Endothelial cell of umbilical vein (primary cell): Measurements from ENCODE around the gene AACS. TPM values are rescaled to one million over a fixed set of nuclear protein-coding genes. Genes with fewer than 3 reads are reported as not detected.

ENCODE experiments used
- BruUV-seq: library from RNA; stranded (reverse); fragments of 400-500 nt; replicated peaks from 2 replicates; lab custom pipeline; 2021; lab: Mats Ljungman, UMichigan
- CTCF ChIA-PET: fragments of 300-600, 350-600 bp; sonication (Branson Sonifier 250); formaldehyde crosslinking; loops from one replicate; lab custom pipeline; 2021; ENCODE audit warnings: antibody characterized with exemption, inconsistent platforms; lab: Charles Lee
- POLR2A ChIA-PET: fragments of 300-600, 350-600 bp; sonication (Branson Sonifier 250); formaldehyde crosslinking; loops from one replicate; lab custom pipeline; 2021; ENCODE audit warnings: antibody characterized with exemption, inconsistent platforms; lab: Charles Lee
- DNase-seq: peaks from one replicate; pipeline ENCODE4 v3.0.0-alpha.2; 2011; ENCODE audit warnings: low read depth, low spot score
- FAIRE-seq: peaks from 2 replicates; lab custom pipeline; 2011; peaks lifted over from hg19 to GRCh38; lab: Jason Lieb, UNC
- H2AFZ ChIP-seq: 2 replicates; pipeline ENCODE4 v1.6.0; 2012; ENCODE audit warnings: low read depth, low read length, control low read depth, inconsistent platforms
- H3K27ac ChIP-seq: 2 replicates; pipeline ENCODE4 v1.5.1; 2011; ENCODE audit warnings: low read depth, mild to moderate bottlenecking, control low read depth, low read length, moderate library complexity; ENCODE audit not compliant: insufficient read depth
- H3K27me3 ChIP-seq, 2 experiments: 2 replicates each; pipeline versions ENCODE4 v1.6.0 to v1.6.1; 2011; ENCODE audit warnings: low read length in 2 of 2, mixed read lengths in 1 of 2; ENCODE audit not compliant: control insufficient read depth in 2 of 2, insufficient read depth in 2 of 2
- H3K36me3 ChIP-seq, 2 experiments: 2 replicates in 1 of 2; 3 replicates in 1 of 2; pipeline ENCODE4 v1.5.1; 2011; ENCODE audit warnings: low read length in 2 of 2, mild to moderate bottlenecking in 1 of 2, moderate library complexity in 1 of 2; ENCODE audit not compliant: control insufficient read depth in 2 of 2, insufficient read depth in 2 of 2; ENCODE audit errors: extremely low read depth in 1 of 2
- H3K4me1 ChIP-seq: 3 replicates; pipeline ENCODE4 v1.5.1; 2011; ENCODE audit warnings: mild to moderate bottlenecking, low read length; ENCODE audit not compliant: control insufficient read depth, insufficient read depth; ENCODE audit errors: extremely low read depth
- H3K4me2 ChIP-seq: 2 replicates; pipeline ENCODE4 v1.6.1; 2011; ENCODE audit warnings: low read length, control low read depth, mixed read lengths; ENCODE audit not compliant: insufficient read depth
- H3K4me3 ChIP-seq, 3 experiments: fragments of 200-600 bp in 1 of 3; sonication (generic), shearing (Covaris generic) in 1 of 3; replicated peaks in 1 of 3; 2 replicates each; pipeline ENCODE4 v1.5.1; 2011 to 2016; ENCODE audit warnings: control low read depth in 3 of 3, low read length in 3 of 3, mild to moderate bottlenecking in 2 of 3, inconsistent platforms in 1 of 3, low read depth in 1 of 3, moderate library complexity in 1 of 3; ENCODE audit not compliant: insufficient read depth in 1 of 3
- H3K79me2 ChIP-seq: 2 replicates; pipeline ENCODE4 v1.6.0; 2012; ENCODE audit warnings: low read length, inconsistent platforms; ENCODE audit not compliant: control insufficient read depth, insufficient read depth
- H3K9ac ChIP-seq: replicated peaks from 2 replicates; pipeline ENCODE3; 2011; ENCODE audit warnings: low read length, control low read depth; ENCODE audit not compliant: insufficient read depth; ENCODE audit errors: extremely low read depth
- H3K9me1 ChIP-seq: replicated peaks from 3 replicates; pipeline ENCODE4 v1.6.0; 2011; ENCODE audit warnings: mild to moderate bottlenecking, low read length; ENCODE audit not compliant: control insufficient read depth, insufficient read depth; ENCODE audit errors: extremely low read depth
- H3K9me3 ChIP-seq: replicated peaks from 2 replicates; pipeline ENCODE4 v1.5.1; 2012; ENCODE audit warnings: low read length, inconsistent platforms; ENCODE audit not compliant: control insufficient read depth, insufficient read depth
- H4K20me1 ChIP-seq: replicated peaks from 2 replicates; pipeline ENCODE3; 2011; ENCODE audit warnings: mild to moderate bottlenecking, low read length; ENCODE audit not compliant: control insufficient read depth, insufficient read depth; ENCODE audit errors: extremely low read depth
- GATA2 ChIP-seq: IDR thresholded peaks from 2 replicates; pipeline ENCODE4 v1.7.0; 2011; ENCODE audit warnings: low read depth, mild to moderate bottlenecking, moderate library complexity, mixed read lengths, low read length; ENCODE audit not compliant: insufficient read length, insufficient read depth
- JUN ChIP-seq: IDR thresholded peaks from 2 replicates; pipeline ENCODE4 v1.6.1; 2011; ENCODE audit warnings: borderline replicate concordance, low read depth; ENCODE audit not compliant: insufficient read length, insufficient read depth
- MAX ChIP-seq: IDR thresholded peaks from 2 replicates; pipeline ENCODE4 v1.6.1; 2011; ENCODE audit not compliant: insufficient read depth, insufficient read length
- MYC ChIP-seq: IDR thresholded peaks from one replicate; pipeline ENCODE4 v1.6.1; 2011; ENCODE audit warnings: mild to moderate bottlenecking, low read depth, low read length
- POLR2A ChIP-seq: IDR thresholded peaks from 2 replicates; pipeline ENCODE4 v1.6.1; 2012; ENCODE audit warnings: low read depth, mild to moderate bottlenecking, control low read depth, low read length
- dilution Hi-C: fragments of 300-500 bp; cut with MboI; formaldehyde crosslinking; loops from one replicate; pipeline ENCODE4 v1.15.0; 2019; ENCODE audit warnings: low sequenced_read_pairs; ENCODE audit not compliant: extremely low pct_ligation_motif_present
- intact Hi-C: fragments of 100-400 bp; cut with micrococcal nuclease; formaldehyde crosslinking; loops from one replicate; pipeline ENCODE4 v1.10.0; 2022
- polyA plus RNA-seq, 4 experiments: library from polyadenylated mRNA; depleted of rRNA in 3 of 4; stranded (reverse) in 3 of 4; unstranded in 1 of 4; fragments of >200 nt; gene quantifications; 2 replicates each; pipeline versions ENCODE4 v1.2.1 to v1.2.3, GENCODE V29; 2011 to 2012; ENCODE audit warnings: missing spikeins in 1 of 4
- total RNA-seq: library from RNA; stranded (reverse); gene quantifications from 2 replicates; pipeline ENCODE4 v1.2.3, GENCODE V29; 2021

AACS gene
- total and polyA plus RNA-seq, 2 donors (not counting 3 experiments of a cell fraction or from before 2014, with no cell fraction given): 34.7 to 40.3 TPM

DNA sequence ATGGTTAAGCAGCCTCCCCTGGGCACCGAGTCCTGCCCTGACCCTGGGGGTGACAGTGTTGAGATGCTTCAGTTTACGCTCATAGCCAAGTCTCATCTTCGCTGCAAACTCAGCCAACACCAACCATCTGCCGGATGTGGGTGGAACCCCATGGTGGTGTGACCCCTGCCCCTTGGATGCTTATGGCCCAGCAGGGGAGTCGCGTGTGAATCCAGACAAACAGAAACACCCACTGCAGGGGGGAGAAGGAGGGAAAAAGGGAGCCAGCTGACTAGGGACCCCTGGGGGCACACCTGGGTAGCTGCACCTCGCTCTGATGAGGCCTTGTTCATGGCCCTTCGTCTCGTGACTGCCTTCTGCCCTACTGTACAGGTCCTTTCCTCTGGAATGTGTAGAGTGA lies 23.8 kb downstream of the AACS start:
- FAIRE-seq (no peak), DNase-seq (no peak)
- intact Hi-C loops (no loop called here), dilution Hi-C loops (no loop called here)
- POLR2A ChIA-PET: no interaction called here
- Histone ChIP-seq H3K36me3 (peaks cover 3 to 33% of the 10 kb centered on the region in 2 experiments), H3K4me3 (no peak overlapping the region), H3K79me2 (no peaks in the 10 kb centered on the region), H3K27ac (no peak overlapping the region), H3K9me3 (no peaks in the 10 kb centered on the region), H3K9ac (no peak overlapping the region), H3K4me1 (no peaks in the 10 kb centered on the region), H2AFZ (no peak overlapping the region), H3K27me3 (no peaks in the 10 kb centered on the region), H4K20me1 (no peaks in the 10 kb centered on the region), H3K9me1 (no peaks in the 10 kb centered on the region), H3K4me2 (no peak overlapping the region)
- CTCF ChIA-PET: no interaction called here
- BruUV-seq: no TSS peak
- TF ChIP-seq GATA2 (no peak), POLR2A (no peak), JUN (no peak), MAX (no peak)

DNA sequence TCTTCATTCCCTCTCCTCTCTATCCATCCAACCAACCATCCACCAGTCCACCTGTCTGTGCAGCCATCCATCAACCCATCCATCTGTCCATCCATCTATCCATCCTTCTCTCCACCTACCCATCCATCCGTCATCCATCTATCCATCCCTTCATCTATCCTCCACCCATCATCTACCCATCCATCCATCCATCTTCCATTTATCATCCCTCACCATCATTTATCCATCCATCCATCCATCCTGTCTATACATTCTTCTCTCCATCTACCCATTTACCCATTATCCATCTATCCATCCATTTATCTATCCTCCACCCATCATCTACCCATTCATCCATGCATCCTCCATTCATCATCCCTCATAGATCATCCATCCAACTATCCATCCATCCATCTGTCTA lies 24.4 kb downstream of the AACS start:
- TF ChIP-seq MYC (no peak), JUN (no peak)
- dilution Hi-C loops (no loop called here), intact Hi-C loops (no loop called here)
- peaks cover 3 to 33% of the 10 kb centered on the region in 2 experiments for H3K36me3 ChIP-seq
- ChIA-PET CTCF (no interaction called here), POLR2A (no interaction called here)
- no peak for DNase-seq
- H3K9me1 ChIP-seq: no peaks in the 10 kb centered on the region
- H3K79me2 ChIP-seq: no peaks in the 10 kb centered on the region
- H3K4me1 ChIP-seq: no peaks in the 10 kb centered on the region
- H3K27ac ChIP-seq: no peak overlapping the region
- no peak overlapping the region for H3K4me3 ChIP-seq
- H2AFZ ChIP-seq: no peak overlapping the region
- no TSS peak for BruUV-seq
- H3K9me3 ChIP-seq: no peaks in the 10 kb centered on the region
- no peaks in the 10 kb centered on the region for H4K20me1 ChIP-seq
- no peaks in the 10 kb centered on the region for H3K27me3 ChIP-seq
- H3K4me2 ChIP-seq: no peak overlapping the region
- no peak for FAIRE-seq
- no peak overlapping the region for H3K9ac ChIP-seq
